Pulmonary artery endothelial cell (primary cell): Measurements from ENCODE around the gene PTPRU. TPM values are rescaled to one million over a fixed set of nuclear protein-coding genes. Genes with fewer than 3 reads are reported as not detected.
"Not testable (repeated sequence)": the region's sequence is repeated elsewhere in the genome, so short reads cannot be mapped to it uniquely, and the experiment has no call there.

Experiments used
- DNase-seq: peaks from one replicate; pipeline ENCODE4 v3.0.0-alpha.2; 2011; ENCODE audit warnings: low read depth, low spot score
- total RNA-seq: library from RNA; depleted of rRNA; stranded (reverse); fragments of >200 nt; gene quantifications from 2 replicates; pipeline ENCODE4 v1.2.3, GENCODE V29; 2014

Gene PTPRU
- total RNA-seq, 1 donor from 2014 or later = 2.8 TPM

DNA sequence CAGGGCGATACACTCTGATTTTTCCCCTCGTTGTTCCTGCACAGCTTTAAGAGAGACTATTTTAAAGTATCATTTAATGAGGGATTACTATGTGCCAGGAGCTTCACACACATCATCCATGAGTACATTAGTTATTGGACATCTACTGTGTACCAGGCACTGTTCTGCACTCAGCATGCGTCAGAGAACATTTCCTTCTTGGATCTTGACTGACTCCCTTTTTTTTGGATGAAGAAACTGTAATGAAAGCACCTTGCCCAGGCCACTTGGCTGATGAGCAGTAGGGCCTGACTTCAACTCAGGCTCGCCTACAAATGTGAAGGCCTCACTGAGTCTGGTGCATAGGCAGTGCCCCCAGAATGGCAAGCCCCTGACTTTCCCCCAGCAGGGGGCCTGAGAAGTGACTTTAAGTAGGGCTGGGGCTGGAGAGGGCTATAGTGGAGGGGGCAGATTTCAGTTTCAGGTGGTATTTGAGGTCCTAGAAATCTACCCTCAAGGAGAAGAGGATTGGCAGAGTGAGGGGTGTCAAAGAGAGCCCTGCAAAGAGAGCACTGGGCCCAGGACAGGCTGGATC, 50.0 kb downstream of the PTPRU start:
- no peak for DNase-seq

DNA sequence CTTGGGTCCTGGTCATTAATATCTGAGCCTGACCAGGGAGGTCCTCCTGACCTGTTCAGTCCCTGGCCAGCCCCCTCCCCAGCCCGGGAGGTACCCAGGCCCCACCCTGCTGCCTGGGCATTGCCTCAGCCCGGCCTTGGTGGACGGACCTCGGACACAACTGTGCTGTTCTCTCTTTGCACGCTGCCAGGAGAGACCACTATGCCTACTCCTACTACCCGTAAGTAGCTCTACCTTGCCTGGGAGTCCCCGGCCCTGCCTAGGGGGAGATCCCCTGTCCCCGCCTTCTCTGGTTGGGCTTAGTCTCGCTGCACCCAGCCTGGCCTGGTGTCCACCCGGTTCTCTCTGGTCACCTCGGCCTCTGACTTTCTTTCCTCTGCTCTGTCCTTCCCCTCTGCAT, 53.2 kb downstream of the PTPRU start:
- no peak for DNase-seq

DNA sequence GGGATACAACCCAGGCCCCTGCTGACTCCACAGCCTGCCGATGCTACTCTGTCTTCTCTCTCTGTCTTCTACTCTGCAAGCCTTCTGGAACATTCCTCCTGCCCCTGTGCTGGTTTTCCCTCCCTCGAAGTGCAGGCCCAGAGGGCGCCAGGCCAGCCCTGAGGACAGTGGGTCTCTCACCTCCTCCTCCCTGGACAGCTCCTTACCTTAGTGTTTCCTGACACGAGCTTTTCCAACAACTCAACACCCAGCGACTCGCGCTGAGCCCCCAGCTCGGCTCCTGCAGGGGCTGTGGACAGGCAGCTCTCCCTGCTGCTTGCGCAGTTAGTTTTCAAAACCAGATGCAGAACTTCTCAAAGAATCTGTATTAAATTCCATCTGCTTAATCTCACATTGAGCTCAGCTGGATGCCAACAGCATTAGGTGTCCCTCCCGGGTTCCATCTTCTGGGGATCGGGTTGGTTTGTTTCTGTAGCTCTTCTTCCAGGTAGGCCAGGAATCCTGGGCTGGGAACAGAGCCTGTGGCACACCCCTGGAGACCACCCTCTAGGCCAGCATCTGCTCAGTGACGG, 54.2 kb downstream of the PTPRU start:
- no peak for DNase-seq

DNA sequence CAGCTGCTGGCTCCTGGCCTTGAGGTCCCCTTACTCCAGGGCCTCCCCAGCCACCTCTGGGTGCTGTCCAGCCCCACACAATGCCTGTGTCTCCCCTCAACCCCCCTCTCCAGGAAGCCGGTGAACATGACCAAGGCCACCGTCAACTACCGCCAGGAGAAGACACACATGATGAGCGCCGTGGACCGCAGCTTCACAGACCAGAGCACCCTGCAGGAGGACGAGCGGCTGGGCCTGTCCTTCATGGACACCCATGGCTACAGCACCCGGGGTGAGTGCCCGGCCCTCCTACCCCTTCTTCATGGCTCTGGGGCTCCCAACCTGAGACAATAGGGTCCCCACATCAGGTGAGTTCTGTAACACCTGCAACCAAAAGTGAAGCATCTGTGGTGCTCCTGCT, 55.4 kb downstream of the PTPRU start:
- no peak for DNase-seq

DNA sequence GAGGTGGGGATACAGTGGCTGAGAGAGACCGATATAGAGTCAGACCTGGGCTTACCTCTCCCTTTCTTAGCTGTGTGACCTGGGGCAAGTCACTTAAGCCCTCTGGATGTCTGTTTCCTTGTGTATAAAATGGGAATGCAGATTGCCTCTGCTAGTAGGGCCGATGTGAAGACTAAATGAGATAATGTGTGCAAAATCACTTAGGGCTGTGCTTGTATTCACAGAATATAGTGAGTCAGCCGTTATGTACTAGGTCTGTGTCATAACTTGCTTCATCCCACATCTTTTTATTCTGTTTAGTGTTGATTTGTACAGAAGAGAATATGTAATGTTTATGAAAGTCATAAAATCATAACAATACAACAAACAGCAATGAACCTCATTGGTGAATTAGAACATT, 56.0 kb downstream of the PTPRU start:
- no peak for DNase-seq

DNA sequence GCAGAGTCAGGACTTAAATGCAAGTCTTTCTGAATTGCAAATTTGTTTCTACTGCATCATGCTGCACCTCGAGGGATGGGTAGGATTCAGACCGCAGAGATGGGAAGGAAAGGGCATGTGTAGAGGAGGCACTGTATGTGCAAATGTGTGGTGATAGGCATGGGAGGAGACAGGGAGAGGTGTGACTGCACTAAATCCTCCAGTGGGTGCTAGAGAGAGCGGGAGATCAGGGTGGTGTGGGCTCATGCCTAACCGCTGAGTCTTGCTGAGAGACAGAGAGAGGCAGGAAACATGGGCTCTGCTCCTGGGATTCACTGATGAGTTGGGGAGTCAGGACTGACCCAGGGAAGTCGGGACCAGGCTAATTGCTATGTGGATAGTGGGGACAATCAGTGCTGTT, 61.1 kb downstream of the PTPRU start:
- DNase-seq = no peak

DNA sequence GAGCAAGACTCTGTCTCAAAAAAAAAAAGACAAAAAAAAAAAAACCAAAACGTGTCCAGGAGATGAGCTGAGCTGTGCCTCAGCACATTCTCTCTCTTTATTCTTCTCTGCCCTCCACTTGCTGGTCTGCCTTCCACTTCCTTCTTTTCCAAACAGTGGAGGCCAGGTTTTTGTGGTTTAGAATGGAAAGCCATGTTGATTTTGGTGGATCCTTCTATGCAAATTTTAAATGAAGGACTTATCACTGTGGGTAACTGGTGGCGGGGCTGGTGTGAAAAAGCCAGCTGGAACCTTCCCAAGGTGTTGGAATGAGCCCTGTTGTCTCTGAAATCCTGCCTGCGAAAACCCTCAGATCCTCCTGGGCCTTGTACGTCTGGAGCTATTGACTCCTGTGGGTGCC, 61.9 kb downstream of the PTPRU start:
- no peak for DNase-seq

DNA sequence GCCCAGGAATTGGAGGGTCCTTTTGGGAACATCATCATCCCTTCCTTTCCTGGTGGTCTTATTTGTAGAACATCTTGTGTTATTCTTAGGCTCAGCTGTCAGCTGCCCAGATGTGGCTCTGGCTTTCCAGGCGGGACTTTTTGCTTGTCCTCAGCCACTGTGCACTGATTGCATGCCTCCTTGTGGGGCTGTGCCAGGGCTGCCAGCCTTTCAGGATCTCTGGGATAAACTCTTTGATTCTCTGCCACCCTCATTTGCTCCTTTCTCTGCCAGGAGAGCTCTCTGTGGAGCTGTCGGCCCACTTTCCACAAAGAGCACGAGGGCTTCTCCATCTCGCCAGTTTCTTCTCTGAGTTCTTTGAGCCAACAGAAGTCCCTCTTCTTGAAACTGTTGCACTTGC, 63.1 kb downstream of the PTPRU start:
- no peak for DNase-seq

DNA sequence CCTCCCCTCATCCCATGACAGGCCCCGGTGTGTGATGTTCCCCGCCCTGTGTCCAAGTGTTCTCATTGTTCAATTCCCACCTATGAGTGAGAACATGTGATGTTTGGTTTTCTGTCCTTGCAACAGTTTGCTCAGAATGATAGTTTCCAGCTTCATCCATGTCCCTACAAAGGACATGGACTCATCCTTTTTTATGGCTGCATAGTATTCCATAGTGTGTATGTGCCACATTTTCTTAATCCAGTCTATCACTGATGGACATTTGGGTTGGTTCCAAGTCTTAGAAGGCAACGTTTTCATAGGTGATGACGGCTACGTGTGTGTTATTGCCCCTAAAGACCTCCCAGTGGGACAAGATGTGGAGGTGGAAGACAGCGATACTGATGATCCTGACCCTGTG, 65.4 kb downstream of the PTPRU start:
- DNase-seq = not testable (repeated sequence)

DNA sequence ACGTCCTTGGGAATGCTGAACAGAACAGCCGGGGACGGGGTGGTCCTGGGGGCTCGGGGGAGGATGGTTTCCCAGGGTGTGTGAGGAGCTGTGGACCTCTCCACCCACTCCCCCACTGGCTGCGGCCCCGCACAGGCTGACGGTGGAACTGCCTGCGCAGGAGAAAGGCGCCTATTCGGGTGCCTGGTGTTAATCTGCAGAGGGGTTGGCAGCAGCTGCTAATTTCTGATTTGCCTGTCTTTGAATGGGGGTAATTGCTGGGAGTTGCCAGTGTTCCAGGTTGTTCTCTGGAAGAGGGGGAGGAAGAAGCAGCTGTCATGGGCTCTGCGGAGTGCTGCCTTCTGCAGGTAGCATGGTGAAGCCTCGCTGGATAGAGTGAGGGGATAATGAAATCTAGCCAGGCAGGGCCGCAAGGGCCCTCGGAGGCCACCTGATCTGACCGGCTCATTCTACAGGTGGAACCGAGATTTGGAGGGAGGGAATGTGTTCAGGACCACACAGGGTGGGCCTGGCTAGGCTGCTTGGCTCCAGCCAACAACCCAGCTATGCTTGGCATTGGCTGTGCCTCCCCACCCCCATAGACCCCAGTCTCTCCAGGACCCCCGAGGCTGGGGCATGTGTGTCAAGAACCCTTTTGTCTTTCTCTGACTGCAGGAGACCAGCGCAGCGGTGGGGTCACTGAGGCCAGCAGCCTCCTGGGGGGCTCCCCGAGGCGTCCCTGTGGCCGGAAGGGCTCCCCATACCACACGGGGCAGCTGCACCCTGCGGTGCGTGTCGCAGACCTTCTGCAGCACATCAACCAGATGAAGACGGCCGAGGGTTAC, 67.1 kb downstream of the PTPRU start:
- DNase-seq = no peak

DNA sequence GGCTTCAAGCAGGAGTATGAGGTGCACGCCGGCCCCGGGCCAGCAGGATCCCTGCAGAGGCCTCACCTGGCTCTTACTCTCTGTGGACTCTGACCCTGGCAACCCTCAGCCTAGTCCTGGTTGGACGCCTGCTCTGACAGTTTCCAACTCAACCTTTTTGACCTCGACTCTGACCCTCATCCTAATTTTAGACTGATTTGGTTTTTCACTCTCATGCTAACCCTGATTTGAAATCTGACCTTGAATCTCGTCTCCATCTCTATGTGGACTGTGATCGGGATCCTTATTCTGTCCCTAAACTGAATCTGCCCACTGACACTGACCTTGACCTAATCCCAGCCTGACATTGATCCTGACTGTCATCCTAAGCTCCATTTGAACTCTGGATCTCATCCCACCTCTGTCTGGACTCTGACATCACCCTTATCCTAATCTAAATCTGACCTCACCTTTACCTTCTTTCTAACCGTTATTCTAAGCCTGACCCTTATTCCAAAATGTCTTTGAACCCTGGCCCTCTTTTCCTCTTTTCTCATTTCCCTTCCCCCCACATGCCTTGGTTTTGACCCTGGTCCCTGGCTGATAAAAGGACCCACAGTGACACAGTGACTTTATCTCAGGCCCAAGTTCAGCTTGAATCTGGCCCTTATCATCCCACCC, 67.8 kb downstream of the PTPRU start:
- no peak for DNase-seq

DNA sequence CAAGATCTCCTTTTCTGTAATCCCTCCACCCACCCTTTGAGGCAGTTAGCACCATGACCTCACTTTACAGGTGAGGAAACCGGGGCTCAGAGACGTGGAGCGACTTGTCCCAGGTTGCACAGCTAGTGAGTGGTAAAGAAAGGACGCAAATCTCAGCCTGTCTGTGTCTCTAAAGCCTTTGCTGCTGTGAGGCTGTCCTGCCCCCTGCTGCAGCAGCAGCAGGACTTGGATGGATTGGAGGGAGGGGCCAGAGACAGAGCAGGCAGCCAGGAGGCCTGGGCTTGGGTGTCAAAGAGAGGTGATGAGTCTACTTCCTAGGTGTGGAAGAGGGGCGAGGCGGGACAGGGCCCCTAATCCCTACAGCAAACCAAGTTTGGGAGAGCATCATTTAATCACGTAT, 69.6 kb downstream of the PTPRU start:
- DNase-seq = no peak

DNA sequence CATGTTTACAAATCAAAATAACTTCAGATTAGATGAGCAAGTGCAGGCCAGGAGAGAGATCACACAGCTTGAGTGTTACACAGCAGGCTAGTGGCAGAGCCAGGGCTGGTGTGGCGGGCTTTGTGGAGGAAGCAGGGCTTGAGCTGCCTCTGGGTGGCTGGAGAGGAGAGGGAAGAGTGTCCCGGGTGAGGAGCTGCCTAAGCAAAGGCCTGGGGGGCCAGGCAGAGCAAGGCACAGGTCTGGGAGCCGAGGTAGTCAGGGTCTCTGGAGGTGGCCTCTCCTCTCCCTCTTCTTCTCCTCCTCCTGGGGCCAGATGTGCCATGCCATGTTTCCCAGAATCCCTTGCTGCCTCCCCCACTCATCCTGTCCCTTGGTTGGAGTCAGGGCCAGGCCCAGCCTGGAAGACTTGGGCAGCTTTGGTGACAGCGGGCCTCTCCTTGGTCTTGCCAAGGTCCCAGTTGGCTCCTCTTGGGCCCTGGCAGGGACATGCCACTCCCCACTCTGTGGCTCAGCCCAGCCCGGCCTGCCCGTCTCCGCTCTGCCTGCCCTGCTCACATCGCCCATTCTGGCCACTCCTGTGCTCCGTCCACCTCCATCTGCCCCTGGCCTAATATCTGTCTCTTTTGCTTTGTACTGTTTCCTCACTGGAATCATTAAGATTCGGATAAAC, 70.3 kb downstream of the PTPRU start:
- no peak for DNase-seq

DNA sequence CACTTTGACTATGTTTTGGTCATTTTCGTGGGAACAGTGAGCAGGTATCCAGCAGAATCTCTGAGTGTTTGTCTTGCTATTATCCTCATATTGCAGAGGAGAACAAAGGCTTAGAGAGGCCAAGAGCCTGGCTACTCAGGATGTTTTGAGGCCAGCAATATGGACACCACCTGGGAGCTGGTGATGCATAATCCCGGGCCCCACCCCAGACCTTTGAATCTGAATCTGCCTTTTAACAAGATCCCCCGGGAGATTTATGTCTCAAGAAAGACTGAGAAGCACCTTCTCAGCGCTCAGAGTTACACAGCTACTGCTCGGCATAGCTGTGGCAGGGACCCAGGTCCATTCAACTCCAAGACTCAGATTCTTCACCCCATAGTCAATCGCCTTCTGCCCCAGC, 72.8 kb downstream of the PTPRU start:
- no peak for DNase-seq

DNA sequence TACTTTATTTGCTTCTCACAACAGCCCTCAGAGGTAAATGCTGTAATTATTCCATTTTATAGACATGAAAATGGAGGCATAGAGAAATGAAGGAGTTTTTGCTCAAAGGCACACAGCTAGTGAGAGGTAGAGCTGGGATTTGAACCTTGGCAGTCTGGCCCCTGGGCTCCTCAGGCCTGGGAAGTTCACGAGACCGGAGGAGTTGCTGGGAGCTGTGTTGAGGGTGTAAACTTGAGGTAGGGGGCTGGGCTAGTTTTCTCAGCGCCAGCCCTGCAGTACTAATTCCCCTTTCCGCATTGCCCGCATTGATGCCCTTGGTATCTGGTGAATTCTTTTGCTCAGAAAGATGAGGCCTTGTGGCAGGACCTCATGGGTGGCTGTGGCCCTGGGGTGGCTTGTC, 73.3 kb downstream of the PTPRU start:
- no peak for DNase-seq

DNA sequence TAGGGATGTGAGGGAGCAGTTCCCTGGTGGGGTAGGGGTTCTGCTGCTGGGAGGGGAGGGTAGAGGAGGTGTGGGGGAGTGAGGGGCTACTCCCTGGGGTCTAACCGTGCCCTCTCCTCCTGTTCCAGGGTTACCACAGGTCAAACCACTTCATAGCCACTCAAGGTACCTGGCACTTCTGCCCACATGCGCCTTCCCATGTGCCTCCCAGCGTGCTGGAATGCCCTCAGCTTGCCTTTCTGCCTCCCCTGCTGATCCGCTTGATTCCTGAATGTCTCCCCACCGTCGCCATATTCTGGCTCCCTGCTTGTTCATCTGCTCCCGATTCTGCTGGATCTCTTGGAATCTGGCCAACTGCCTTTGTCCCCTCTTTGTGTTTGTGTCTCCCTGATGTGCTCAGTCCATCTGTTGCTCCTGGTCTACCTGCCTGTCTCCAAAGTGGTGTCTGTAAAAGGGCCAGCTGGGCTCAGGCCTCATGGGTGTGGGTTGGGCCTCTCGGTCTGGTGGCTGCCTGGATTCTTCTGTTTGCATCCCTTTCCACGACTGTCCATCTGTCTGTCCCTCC, 74.4 kb downstream of the PTPRU start:
- no peak for DNase-seq

DNA sequence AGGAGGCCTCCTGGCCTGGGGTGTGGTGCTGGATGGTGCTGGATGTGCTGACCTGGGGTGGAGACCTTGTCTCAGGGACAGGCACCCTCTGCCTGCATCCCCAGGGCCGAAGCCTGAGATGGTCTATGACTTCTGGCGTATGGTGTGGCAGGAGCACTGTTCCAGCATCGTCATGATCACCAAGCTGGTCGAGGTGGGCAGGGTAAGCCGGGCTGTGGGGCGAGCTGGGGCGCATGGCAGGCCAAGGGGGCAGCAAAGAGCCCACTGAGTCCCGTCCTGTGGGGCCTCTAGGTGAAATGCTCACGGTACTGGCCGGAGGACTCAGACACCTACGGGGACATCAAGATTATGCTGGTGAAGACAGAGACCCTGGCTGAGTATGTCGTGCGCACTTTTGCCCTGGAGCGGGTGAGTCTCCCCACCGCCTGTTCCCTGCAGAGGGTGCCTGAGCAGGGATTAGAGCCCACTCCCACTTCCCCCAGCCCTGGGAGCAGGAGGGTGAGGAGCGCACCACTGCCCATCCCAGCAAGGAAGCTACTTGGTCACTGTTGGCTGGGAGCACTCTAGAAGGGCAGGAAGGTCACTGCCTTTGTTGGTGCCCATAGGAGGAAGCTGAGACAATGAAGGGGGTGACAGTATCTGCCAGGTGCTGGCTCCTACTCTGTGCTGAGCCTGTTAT, 75.2 kb downstream of the PTPRU start:
- DNase-seq = no peak

DNA sequence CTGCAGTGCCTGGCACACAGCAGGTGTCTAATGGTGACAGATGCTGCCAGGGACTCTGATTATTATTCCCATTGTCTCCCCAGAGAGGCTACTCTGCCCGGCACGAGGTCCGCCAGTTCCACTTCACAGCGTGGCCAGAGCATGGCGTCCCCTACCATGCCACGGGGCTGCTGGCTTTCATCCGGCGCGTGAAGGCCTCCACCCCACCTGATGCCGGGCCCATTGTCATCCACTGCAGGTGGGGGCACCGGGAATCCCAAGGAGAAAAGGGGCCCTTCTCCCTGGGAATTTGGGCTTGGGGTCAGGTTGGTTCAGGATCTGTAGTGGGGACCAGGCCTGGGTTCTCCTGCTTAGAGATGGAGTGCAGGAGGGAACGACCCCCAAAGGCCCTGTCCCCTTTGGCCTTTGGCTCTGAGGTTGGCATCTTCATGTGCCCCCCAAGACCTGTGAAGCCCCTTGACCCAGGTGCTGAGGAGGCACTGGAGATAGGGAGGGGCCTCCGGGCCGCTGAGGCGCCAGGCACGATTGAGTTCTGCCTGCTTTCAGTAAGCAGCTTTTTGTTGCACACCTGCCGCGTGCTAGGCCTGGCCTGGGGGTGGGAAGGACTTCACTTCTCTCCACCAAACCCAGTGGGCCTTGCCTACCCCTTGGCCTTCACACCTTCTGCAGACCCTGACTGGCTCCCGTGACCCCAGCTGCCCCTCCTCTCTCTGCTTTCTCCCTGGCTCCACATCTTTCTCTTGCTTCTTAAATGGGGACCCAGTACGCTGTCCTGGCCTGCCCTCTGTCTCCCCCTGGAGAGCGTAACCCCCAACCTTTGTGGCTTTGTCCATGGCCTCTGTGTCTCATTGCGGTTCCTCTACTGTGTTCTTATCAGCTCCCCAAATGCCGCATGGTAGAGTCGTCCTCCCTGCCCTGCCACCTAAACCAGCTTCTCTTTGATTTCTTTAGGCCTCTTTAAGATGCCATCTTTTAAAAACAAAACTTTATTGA, 76.4 kb downstream of the PTPRU start:
- no peak for DNase-seq

DNA sequence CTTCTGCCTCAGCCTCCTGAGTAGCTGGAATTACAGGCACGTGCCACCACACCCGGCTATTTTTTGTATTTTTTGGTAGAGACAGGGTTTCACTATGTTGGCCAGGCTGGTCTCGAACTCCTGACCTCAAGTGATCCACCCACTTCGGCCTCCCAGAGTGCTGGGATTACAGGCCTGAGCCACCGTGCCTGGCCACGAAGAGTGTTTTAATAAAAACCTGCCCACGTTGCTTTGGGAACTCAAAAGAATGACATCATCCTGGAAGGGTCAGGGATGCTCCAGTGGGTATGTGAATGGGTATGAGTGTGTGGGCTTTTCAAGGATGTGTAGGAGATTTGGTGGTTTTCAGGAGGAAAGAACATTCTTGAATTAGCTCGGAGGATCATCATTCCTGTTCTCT, 78.4 kb downstream of the PTPRU start:
- DNase-seq = not testable (repeated sequence)

DNA sequence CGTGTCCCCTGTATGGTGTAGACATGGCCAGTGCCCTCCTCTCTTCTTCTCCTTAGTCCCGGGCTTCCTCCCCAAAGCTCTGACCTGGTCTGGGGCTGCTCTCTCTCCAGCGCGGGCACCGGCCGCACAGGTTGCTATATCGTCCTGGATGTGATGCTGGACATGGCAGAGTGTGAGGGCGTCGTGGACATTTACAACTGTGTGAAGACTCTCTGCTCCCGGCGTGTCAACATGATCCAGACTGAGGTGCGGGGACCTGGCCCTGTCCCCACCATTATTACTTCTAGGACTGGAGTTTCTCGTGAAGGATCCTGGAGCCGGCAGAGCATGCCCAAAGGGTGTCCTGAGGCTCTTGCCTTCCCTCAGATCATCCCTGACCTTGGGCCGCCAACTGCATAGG, 78.9 kb downstream of the PTPRU start:
- no peak for DNase-seq
